Camera-type eye (tissue), 1 donor: ENCODE results near the gene TAS2R8. TPM values are rescaled to one million over a fixed set of nuclear protein-coding genes. Genes with fewer than 3 reads are reported as not detected.

ENCODE experiments used
- total RNA-seq: library from RNA; depleted of rRNA; stranded (reverse); fragments of >200 nt; gene quantifications from one replicate; pipeline ENCODE4 v1.2.3, GENCODE V29; 2014

TAS2R8 gene
- not detected for total RNA-seq

GRCh38 chr12:10807186-10807585 lies at the start of gene TAS2R8:
TSS of gene TAS2R8 (minus strand) at chr12:10807286. CDS start at chr12:10806980, 306 bp downstream.

GRCh38 chr12:10849425-10849878 lies 42.4 kb upstream of the TAS2R8 start, which contains the start of gene PRR4:
TSS of gene PRR4 (minus strand) at chr12:10849475. CDS start at chr12:10849437, 38 bp downstream.

GRCh38 chr12:10826258-10826657 lies 19.2 kb upstream of the TAS2R8 start, which contains the start of gene TAS2R10:
TSS of gene TAS2R10 (minus strand) at chr12:10826358. CDS start at chr12:10826269, 89 bp downstream.

GRCh38 chr12:10810068-10810467 lies 3.0 kb upstream of the TAS2R8 start, which contains the start of gene TAS2R9:
TSS of gene TAS2R9 (minus strand) at chr12:10810168. CDS start at chr12:10810075, 93 bp downstream.

GRCh38 chr12:10802587-10802986 lies 4.5 kb downstream of the TAS2R8 start, which contains the start of gene TAS2R7:
TSS of gene TAS2R7 (minus strand) at chr12:10802627. CDS start at chr12:10802570, 57 bp downstream.

Other genes starting within 250 kb of the TAS2R8 start
- 39.0 TPM for gene MAGOHB, start 193.7 kb downstream of the TAS2R8 start, total RNA-seq
- gene STYK1, start 133.2 kb downstream of the TAS2R8 start, total RNA-seq: 1.2 TPM
- 159 TPM for gene YBX3, start 84.0 kb downstream of the TAS2R8 start, total RNA-seq
- not detected for gene TAS2R7, start 4.7 kb downstream of the TAS2R8 start, total RNA-seq
- not detected for gene TAS2R9, start 2.9 kb upstream of the TAS2R8 start, total RNA-seq
- gene TAS2R10, start 19.1 kb upstream of the TAS2R8 start, total RNA-seq: 5.8 TPM
- 11.7 TPM for gene PRR4, start 42.2 kb upstream of the TAS2R8 start, total RNA-seq
- gene PRH1, start 77.0 kb upstream of the TAS2R8 start, total RNA-seq: 117 TPM
- 12.4 TPM for gene TAS2R13, start 102.3 kb upstream of the TAS2R8 start, total RNA-seq
- not detected for gene PRH2, start 122.0 kb upstream of the TAS2R8 start, total RNA-seq
- 21.2 TPM for gene TAS2R14, start 132.0 kb upstream of the TAS2R8 start, total RNA-seq
- 17.0 TPM for gene TAS2R50, start 179.6 kb upstream of the TAS2R8 start, total RNA-seq
- gene TAS2R20, start 191.0 kb upstream of the TAS2R8 start, total RNA-seq: 20.5 TPM
- gene TAS2R19, start 215.3 kb upstream of the TAS2R8 start, total RNA-seq: 42.2 TPM
- 30.5 TPM for gene TAS2R31, start 224.1 kb upstream of the TAS2R8 start, total RNA-seq